Thyroid gland (tissue), 4 donors: ENCODE results near the gene RBBP8. TPM values are rescaled to one million over a fixed set of nuclear protein-coding genes. Genes with fewer than 3 reads are reported as not detected.

Experiments
- DNase-seq, 2 donors: peaks; one replicate each; pipeline ENCODE4 v3.0.0-alpha.2; 2019
- H3K27ac ChIP-seq, 3 donors: fragments of 200-600 bp; sonication (generic); 1 replicate in 2 of 3; 2 replicates in 1 of 3; pipeline ENCODE4 v1.5.1; 2016 to 2019; ENCODE audit warnings: mild to moderate bottlenecking in 1 of 3, moderate library complexity in 1 of 3
- H3K27me3 ChIP-seq: fragments of 200-600 bp; sonication (generic); one replicate; pipeline ENCODE4 v1.5.1; 2019
- H3K36me3 ChIP-seq, 2 donors: fragments of 200-600 bp; sonication (generic); one replicate each; pipeline ENCODE4 v1.5.1; 2016 to 2019
- H3K4me1 ChIP-seq, 2 donors: fragments of 200-600 bp; sonication (generic); one replicate each; pipeline ENCODE4 v1.5.1; 2017 to 2019
- H3K4me3 ChIP-seq, 3 donors: fragments of 200-600 bp; sonication (generic); replicated peaks in 1 of 3; 1 replicate in 2 of 3; 2 replicates in 1 of 3; pipeline ENCODE4 v1.5.1; 2016; ENCODE audit warnings: mild to moderate bottlenecking in 1 of 3
- H3K9me3 ChIP-seq: fragments of 200-600 bp; sonication (generic); one replicate; pipeline ENCODE4 v1.5.1; 2017
- POLR2A ChIP-seq, 2 donors: fragments of 450-650 bp; IDR thresholded peaks; one replicate each; pipeline ENCODE4 v1.6.1; 2017; ENCODE audit warnings: antibody characterized with exemption in 2 of 2, mild to moderate bottlenecking in 2 of 2, moderate library complexity in 1 of 2
- WGBS, 2 donors: methylation state at CpG; one replicate each; pipeline ENCODE4 v1.1.5; 2017; 5-methylcytosine and 5-hydroxymethylcytosine counted together
- intact Hi-C: fragments of 100-400 bp; cut with DNase I; formaldehyde crosslinking; loops from one replicate; pipeline ENCODE4 v1.15.1; 2023
- total RNA-seq, 4 donors: library from RNA; depleted of rRNA; stranded (reverse); fragments of >200 nt; gene quantifications; one replicate each; pipeline ENCODE4 v1.2.3, GENCODE V29; 2016
- TF ChIP-seq, protein P1 (sequence below), 6 experiments: fragments of 200-600 bp in 3 of 6; fragments of 450-650 bp in 3 of 6; sonication (generic) in 3 of 6; IDR thresholded peaks; one replicate each; pipeline ENCODE4 v1.5.1; 2016 to 2019; ENCODE audit warnings: antibody characterized with exemption in 6 of 6, mild to moderate bottlenecking in 2 of 6, inconsistent platforms in 1 of 6, moderate library complexity in 1 of 6

The RBBP8 gene
- total RNA-seq, 4 donors from 2014 or later = 29.2 to 51.3 (median 42.5) TPM

DNA sequence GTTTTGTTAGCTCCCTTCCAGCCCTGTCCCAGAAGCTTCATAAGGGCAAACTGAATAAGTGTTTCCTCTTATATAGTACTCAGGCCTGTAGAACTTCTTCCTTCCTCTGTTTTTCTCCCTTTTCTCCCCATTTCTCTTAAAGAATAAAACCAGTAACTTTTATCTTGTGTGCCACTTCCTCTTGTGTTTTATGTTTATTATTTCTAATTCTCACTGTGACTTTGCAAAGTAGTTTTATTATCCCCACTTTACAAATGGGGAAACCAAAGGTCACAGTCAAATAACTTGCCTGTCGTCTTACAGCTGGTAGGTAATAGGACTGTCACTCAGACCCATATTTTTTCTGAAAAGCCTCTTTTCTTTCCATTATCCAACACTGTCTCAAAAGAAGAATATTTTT is 42.4 kb downstream of the RBBP8 start:
- DNase-seq = no peak
- H3K36me3 ChIP-seq = no peaks in the 10 kb centered on the region
- H3K9me3 ChIP-seq = no peaks in the 10 kb centered on the region
- H3K4me3 ChIP-seq = no peak overlapping the region
- intact Hi-C loops = no loop called here
- no peaks in the 10 kb centered on the region for H3K27me3 ChIP-seq
- 97 to 98% methylated on average over 1 of the region's 1 CpG for WGBS, 2 donors
- no peak overlapping the region for H3K27ac ChIP-seq
- peaks cover 0 to 15% of the 10 kb centered on the region in 2 donors for H3K4me1 ChIP-seq
- TF ChIP-seq, protein P1, sequence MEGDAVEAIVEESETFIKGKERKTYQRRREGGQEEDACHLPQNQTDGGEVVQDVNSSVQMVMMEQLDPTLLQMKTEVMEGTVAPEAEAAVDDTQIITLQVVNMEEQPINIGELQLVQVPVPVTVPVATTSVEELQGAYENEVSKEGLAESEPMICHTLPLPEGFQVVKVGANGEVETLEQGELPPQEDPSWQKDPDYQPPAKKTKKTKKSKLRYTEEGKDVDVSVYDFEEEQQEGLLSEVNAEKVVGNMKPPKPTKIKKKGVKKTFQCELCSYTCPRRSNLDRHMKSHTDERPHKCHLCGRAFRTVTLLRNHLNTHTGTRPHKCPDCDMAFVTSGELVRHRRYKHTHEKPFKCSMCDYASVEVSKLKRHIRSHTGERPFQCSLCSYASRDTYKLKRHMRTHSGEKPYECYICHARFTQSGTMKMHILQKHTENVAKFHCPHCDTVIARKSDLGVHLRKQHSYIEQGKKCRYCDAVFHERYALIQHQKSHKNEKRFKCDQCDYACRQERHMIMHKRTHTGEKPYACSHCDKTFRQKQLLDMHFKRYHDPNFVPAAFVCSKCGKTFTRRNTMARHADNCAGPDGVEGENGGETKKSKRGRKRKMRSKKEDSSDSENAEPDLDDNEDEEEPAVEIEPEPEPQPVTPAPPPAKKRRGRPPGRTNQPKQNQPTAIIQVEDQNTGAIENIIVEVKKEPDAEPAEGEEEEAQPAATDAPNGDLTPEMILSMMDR (IDR thresholded peaks at IDR 0.05) = no peak
- TF ChIP-seq POLR2A (IDR thresholded peaks at IDR 0.05) = no peak

DNA sequence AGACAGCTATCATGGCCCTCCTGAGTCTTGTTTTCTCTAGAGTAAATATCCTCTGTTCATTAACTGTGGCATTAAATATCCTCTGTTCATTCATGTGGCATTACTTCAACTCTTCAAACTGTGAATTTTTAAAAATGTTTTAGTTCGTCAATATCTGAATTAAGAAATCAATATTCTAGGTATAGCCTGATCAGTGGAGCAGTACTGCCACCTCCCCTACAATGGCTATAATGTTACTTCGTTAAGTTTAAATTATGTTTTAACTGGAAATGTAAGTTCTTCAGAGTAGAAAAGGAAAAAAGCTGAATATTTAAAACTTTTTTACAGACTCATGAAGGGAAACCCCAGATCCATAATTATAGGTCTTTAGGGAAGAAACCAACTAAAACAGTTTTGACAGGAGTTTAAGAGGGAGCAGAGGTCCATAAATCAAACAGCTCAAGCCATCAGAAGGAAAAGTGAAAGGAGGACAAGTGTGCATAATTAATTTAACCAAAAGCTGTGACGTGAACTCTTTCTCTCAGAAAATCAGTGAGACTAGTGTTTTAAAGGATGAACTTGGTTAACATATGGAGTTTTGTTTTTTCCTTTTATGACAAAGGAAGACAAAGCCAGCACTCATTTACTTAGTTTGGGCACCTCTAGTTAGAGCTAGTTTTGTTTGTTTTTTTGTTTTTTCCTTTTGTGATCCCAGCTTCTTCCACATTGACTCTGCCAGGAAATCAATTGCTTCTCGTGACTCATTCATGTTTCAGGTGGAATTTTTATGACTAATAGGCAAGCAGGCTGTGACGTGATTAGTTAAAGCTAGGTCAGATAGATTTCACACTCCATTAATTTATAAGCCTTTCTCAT is 44.9 kb downstream of the RBBP8 start:
- no peak for DNase-seq
- Histone ChIP-seq H3K27me3 (no peaks in the 10 kb centered on the region), H3K4me3 (no peak overlapping the region), H3K4me1 (peaks cover 0 to 15% of the 10 kb centered on the region in 2 donors), H3K36me3 (no peaks in the 10 kb centered on the region), H3K27ac (peak overlapping the region in 1 of 3 donors; percentile 1), H3K9me3 (no peaks in the 10 kb centered on the region)
- no peak for TF ChIP-seq POLR2A (IDR thresholded peaks at IDR 0.05)
- TF ChIP-seq, protein P1 (IDR thresholded peaks at IDR 0.05) = no peak
- intact Hi-C loops = no loop called here
- WGBS, 2 donors = 63 to 79% methylated on average over 5 of the region's 5 CpGs

DNA sequence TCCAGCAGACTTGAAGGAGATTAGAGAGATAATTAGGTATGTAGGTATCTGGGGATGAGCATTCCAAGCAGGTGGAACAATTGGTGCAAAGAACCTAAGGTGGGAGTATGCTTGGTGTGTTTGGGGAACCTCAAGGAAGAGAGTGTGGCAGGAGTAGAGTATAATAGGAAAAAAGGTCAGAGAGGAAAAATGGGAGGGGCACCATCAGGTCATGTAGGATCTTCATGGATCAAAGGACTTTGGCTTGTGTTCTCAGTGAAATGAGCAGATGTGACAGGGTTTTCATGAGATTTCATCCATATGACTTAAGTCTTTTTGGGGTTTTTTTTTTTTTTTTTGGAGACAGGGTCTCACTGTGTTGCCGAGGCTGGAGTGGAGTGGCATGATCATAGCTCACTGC is 47.3 kb downstream of the RBBP8 start:
- TF ChIP-seq POLR2A (IDR thresholded peaks at IDR 0.05) = no peak
- TF ChIP-seq, protein P1 (IDR thresholded peaks at IDR 0.05) = no peak
- Histone ChIP-seq H3K36me3 (no peaks in the 10 kb centered on the region), H3K4me1 (peaks cover 0 to 15% of the 10 kb centered on the region in 2 donors), H3K4me3 (no peak overlapping the region), H3K27ac (no peak overlapping the region), H3K9me3 (no peaks in the 10 kb centered on the region), H3K27me3 (no peaks in the 10 kb centered on the region)
- DNase-seq = no peak
- intact Hi-C loops = loop anchor here (10.0 kb wide), 2 partner anchors 46 to 166 kb away; partner anchors contain the start of gene RBBP8
- 96 to 100% methylated on average over 1 of the region's 1 CpG for WGBS, 2 donors

DNA sequence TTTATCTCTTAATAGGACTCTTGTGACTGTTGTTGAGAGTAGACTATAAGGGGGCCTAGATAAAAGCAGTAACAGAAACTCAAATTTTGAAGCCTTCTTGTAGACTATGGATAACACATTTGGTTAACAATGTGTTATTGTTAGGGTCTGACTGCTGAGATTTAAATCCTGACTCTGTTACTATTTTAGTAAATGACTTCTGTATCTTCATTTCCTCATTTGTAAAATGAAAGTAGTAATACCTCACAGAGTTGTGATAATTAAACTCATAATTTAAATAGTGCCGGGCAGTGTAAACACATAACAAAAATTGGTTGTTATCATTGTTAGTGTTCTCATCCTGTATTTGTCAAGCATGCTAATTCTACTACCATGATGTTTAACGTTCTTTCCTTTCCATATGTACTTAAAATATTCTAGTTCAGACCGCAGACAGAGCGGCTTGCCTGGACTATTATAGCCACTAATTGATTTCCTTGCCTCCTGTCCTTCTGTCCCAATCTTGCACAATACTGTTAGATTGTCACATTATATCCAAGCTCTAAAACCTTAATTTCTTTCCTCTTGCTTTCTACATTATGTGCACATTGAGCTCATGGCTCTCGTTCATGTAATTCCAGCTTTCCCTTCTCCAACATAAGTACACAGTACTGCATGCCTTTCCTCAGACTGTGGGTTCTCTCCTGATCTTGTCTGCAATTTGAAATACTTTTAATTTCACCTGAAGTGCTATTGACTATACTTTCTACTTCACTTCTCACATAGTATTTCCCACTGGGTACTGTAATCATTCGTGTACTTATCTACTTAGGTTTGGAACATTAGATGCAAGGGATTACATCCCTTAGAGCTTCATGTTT is 48.4 kb downstream of the RBBP8 start:
- H3K27ac ChIP-seq = no peak overlapping the region
- no peaks in the 10 kb centered on the region for H3K9me3 ChIP-seq
- H3K4me1 ChIP-seq = peaks cover 0 to 15% of the 10 kb centered on the region in 2 donors
- WGBS, 2 donors = 87 to 89% methylated on average over 6 of the region's 6 CpGs
- H3K36me3 ChIP-seq = no peaks in the 10 kb centered on the region
- no peaks in the 10 kb centered on the region for H3K27me3 ChIP-seq
- TF ChIP-seq, protein P1 (IDR thresholded peaks at IDR 0.05) = no peak
- no peak for TF ChIP-seq POLR2A (IDR thresholded peaks at IDR 0.05)
- DNase-seq = no peak
- H3K4me3 ChIP-seq = no peak overlapping the region
- intact Hi-C loops = loop anchor here (10.0 kb wide), 2 partner anchors 47 to 167 kb away; partner anchors contain the start of gene RBBP8
